Femur (tissue), 1 donor: Measurements from ENCODE around the gene MAP2K6.
A peak's percentile ranks its signal among the peaks of the same experiment; 100 is the strongest.

ENCODE experiments used
- DNase-seq: peaks from one replicate; pipeline ENCODE4 v3.0.0-alpha.2; 2017

MAP2K6 gene

DNA sequence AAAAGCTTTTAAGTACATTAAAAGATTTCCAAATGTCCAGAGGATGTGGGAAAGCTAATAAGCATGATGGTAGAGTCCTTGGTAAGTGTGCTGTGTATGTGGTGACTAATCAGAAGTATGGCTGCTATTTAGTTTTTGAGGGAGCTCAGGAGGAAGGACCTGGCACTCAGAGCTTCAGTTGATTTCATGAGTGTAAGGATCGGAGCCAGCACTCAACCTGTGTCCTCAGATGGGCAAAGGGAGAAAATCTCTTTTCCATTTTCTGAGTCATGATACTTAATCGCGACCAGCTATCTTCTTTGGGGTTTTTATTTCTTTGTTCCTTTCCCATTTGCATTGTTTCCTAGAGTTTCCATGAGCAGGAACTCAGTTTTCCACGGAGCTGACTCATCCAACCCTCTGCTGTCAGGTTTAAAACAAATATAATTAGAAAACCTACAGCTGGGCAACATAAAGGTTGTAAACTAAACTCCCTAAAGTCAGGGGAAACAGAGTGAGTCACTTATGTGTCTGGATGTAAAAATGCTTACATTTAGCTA lies 125.4 kb downstream of the MAP2K6 start:
- no peak for DNase-seq

- DNase-seq, result no peak
These were observed 125.9 kb downstream of the MAP2K6 start for GRCh38 chr17:69540356-69540755.

GRCh38 chr17:69547230-69547629 lies 132.7 kb downstream of the MAP2K6 start:
- DNase-seq, result no peak

DNA sequence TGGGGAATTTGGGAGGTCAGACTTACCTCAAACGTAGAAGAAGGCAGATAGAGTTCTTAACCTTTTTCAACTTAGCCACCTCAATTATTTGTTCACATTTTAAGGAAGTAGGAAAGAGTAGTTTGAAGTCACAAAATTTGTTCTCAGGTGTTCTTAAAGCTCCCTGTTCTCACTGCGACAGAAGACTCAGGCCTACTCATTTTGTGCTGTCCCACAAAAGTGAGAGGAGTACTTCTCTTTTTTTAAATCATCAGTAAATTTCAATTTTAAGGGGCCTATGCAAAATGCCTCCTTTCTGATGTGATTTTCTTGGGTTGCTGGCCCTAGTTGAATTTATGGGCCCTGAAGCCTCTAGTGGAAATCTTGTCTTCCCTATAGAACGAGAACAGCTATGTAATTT lies 133.4 kb downstream of the MAP2K6 start:
- DNase-seq, result no peak

DNA sequence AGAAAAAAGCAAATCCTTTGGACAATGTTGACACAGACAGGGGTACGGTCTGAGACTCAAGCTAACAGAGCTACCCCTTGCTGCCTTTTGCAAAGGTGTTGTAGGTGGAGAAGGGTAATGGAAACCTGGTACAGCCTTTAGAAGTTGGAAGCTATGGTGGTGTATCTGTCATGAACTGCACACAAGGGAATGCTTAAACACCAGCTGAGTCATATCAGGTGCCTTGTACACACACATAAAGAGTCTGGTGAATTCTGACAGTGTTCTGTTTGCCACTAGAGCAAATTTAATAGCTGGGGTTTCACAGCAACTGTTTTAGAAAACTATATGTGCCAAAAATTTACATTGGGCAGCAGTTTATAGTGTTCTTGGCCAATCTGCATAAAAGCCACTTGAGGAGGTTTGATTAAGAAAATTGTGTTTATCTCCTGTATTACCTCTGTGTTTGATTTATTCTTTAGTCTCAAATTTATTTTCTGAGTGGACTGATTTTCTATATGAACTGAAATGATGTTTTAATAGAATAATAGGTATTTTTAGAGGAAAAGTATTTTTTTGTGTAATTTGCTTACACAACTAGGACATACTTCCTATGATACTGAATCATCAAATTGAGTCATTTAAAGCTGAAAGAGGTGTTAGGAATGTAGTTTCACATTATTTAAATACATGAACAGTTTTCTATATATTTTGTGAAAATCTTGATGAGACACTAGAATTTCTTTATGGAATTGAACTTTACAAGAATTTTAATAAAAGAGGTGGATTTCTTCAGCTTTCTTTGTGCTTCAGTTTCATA lies 136.9 kb downstream of the MAP2K6 start:
- no peak for DNase-seq

DNA sequence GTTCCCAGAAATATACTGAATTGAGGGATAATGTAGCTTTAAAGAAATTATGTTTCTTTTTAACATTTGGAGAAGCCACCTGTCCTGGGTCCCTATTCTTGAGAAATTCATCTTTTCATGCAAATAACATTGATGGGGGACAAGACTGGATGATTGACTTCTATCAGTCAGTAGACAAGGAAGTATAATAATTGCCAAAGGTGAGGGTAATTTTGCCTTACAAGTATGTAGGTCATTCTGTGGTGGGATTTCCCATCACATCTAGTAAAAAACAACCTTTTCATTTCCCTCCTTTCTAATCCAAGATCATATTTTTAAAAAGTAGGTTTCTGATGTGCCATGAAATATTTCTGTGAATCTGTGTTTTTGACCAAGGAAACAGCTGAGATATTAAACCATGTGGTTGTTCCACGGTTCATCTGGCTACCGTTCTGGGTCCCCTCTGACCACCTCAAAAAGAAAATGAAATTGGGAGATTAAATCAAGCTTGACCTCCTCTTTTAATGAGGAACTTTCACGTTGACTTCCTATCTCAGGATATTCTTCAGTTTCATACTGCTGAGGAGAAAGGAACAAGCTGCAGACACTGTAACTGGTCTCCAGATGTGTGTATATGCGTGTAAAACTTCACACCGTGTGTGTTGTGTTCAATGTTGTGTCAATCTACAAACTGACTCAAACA lies 138.6 kb downstream of the MAP2K6 start:
- DNase-seq, result no peak

DNA sequence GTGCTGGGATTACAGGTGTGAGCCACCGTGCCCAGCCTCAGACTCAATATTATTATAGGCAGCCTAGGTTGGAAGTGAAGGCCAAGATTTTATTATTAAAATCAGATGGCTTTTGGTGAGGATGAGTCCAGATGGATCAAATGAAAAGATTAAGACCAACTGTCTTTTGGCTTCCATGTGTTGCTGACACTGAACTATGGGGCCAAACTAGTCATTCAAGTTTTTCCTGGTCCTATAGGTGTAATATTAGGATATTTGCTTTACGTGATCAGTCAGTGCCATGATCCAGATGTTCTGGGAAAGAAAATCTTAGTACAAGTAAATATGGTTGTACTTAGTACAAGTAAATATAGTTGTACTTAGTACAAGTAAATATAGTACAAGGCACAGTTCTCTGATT lies 140.6 kb downstream of the MAP2K6 start:
- DNase-seq, result no peak

GRCh38 chr17:69557339-69557738 lies 142.8 kb downstream of the MAP2K6 start:
- no peak for DNase-seq

- no peak for DNase-seq
These were observed 144.3 kb downstream of the MAP2K6 start for GRCh38 chr17:69558796-69559195.

DNA sequence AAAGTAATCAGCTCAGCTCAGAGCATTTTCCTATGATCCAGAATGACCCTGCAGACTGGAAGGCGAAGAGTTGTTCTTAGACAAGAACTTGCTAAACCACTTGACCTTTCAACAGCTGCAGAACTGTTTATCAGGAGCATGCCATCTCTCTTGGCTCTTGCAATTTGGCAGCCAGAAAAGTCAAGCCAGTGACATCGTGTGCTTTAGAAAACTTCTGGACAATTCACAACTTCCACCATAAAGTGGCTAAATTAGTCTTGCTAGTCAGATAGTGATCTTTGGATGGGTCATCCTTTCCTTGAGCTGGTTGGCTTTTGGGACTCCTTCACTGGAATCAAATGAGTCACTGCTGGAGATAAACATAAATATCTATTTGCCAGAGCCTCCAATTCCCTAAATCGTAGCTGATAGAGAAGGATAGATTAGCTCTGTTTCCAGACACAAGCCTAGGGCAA lies 146.5 kb downstream of the MAP2K6 start:
- DNase-seq, result no peak

DNA sequence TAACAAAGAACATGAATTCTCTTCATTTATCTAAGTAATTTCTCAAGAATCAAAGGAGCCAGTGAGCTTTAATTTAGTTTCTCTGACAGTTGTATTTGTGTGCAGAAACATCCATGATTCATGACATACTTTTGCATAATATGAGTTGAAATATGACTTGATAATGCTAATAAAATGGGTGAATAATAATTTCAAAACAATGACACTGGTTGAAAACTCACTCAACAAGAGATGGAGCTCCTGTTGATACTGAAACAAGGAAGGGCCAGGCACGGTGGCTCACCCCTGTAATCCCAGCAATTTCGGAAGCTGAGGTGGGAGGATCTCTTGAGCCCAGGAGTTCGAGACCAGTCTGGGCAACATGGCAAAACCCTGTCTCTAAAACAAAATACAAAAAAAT lies 147.0 kb downstream of the MAP2K6 start:
- DNase-seq, result no peak

- no peak for DNase-seq
These were observed 150.9 kb downstream of the MAP2K6 start for GRCh38 chr17:69565447-69565846.

GRCh38 chr17:69567130-69567529 lies 152.6 kb downstream of the MAP2K6 start:
- no peak for DNase-seq

DNA sequence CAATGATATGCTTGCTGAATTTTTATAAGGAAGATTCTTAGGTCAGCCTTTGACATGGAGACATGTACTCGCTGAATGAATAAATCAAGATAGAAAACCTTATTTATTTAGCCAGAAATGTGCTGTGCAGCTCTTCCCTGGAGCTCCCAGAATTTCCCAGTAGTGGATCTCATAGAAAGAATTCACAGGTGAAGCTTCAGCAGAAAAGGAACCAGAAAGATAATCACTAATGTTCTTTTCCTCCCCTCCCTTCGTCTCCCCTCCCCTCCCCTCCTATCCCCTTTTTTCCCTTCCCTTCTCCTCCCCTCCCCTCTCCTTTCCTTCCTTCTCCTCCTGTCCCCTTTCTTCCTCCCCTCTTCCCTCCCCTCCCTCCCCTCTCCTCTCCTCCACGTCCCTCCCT lies 158.2 kb downstream of the MAP2K6 start:
- DNase-seq, result no peak

DNA sequence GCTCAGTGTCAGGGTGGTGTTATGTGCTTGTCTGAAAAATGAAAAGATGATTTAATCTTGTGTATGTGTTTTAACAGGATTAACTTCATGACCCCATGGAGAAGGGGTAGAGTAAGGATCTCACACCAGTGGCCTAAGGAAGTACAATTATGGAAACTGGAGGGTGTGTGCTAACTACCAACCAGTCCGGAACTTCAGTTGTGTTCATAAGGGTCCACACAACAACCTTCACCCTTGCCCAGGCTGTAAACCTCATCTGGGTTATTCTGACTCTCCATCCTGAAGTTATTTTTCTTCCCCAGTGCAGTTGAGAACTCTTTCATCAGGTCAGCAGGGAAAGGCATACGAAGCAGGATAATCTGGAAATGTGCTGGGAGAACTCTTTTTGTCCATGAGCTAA lies 158.9 kb downstream of the MAP2K6 start:
- no peak for DNase-seq

DNA sequence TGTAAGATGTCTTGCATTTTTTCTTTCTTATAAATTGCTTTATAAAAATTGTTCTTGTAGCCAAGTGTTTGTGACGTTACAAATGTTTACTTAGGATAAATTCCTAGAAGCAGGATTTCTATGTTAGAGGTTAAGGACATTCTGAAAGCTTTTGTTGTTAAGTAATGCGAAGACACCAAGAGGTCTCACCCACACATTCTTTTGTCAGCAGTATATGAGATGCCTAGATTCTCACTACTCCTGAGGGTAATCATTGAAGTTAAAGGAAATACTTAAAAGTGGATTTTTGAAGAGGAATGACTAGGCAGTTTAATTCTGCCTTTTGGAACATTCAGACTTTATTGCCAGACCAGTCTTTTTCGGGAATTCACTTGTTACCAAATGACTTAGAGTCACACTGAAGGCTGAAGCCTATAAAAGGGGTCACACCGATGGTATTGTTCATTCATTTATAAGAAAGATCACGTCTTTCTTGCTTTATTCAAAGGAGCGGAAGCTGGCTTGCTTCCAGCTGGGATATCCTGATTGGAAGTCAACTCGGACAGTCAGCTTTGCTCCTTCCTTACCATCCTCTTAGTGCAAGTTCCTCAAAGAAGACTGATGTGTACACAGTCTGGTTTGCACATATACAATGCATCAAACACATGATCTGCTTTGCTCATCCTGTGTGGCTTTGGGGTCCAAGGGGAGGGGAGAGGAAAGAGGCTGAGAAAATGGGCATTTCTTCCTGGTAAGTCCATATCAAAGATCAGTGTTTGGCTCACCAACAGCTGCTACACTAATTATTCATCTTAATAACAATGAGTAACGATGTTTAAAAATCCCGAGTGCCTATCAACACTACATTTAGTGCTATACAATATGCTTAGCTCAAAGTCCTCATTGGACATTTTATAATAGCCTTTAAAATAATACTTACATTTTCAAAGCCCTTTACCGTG lies 160.0 kb downstream of the MAP2K6 start:
- no peak for DNase-seq

DNA sequence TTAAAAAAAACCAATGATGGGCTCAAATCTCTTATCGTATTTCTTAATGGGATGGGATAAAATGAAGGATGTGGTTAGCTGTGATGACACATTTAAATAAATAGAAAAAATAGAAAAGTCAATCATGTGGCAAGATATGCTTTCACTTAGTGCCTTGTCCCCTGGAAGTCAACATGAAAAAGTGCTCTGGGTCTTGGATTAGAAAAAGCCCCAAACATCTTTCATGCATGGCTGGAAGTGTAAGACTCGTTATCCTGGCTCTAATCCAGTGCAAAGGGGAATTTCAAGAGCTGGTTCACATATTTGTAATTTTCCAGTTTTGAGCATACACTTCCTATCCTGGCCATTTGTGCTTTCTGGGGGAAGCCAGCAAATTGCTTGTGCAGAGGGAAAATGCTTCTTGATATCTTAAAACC lies 160.9 kb downstream of the MAP2K6 start:
- DNase-seq, result peak; percentile 24

GRCh38 chr17:69577098-69577497 lies 162.6 kb downstream of the MAP2K6 start:
- no peak for DNase-seq

DNA sequence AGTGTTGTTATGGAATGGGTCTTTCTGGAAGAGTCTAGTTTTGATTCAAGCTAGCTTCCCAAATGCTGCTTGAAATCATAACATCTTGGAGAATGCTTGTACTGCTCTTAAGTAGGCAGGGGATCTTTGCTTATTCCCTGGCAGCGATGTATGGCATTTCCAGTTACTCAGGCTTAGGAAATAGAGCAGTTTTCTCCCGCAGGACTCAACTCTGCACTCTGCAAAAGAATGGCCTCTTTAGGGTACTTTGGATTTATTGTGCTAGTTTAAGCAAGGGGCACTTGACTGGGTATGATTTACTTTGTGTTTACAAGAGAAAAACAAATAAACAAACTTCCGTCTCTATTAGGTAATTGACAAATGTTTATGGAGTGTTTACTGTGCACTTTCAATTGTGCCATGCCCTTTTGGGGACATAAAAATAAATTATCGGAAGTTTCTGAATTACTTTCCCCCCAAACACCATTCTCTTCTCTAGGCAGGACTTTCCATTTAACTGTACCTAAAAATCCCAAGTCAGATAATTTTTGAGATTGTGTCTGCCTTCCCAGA lies 164.0 kb downstream of the MAP2K6 start:
- DNase-seq, result no peak

DNA sequence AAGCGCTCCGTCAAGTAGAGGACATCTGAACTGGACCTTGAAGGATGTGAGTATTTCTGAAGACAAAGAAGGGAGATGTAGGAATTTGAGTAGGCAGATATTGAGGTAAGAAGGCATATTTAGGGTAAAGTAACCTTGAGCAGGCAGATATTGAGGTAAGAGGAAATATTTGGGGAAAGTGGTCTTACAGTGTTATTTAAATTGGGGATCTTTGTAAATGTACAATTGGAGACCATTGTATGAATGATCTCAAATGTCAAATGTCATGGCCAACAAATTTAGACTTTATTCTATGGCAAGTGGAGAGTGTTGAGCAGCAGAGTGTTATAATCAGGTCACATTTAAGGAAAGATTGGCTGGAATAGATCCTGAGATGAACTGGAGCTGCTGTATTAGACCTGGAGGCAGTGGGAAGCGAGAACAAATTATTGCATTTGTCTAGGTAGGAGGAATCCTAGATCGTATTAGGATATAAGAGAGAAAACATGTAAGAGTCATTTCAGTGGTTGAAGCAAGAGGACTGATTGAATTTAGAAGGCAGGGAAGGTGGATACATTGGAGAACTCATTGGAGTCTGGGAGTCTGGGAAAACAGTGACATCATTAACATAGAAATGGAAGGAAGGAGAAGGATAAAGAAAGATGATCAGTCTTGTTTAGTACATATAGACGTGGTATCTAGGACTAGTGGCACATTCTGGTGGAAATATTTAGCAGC lies 165.6 kb downstream of the MAP2K6 start:
- DNase-seq, result no peak

- peak; percentile 46 for DNase-seq
These were observed 166.8 kb downstream of the MAP2K6 start for GRCh38 chr17:69581061-69581961.
